CD14-positive monocyte (primary cell): Measurements from ENCODE around the gene FBXO31. TPM values are rescaled to one million over a fixed set of nuclear protein-coding genes. Genes with fewer than 3 reads are reported as not detected.

Source experiments
- DNase-seq, 3 donors: peaks; one replicate each; pipeline ENCODE4 v3.0.0-alpha.2; 2011 to 2022
- H2AFZ ChIP-seq: 2 replicates; pipeline ENCODE4 v1.6.0; 2012; ENCODE audit warnings: mild to moderate bottlenecking, low read depth, low read length, inconsistent platforms; ENCODE audit not compliant: insufficient read depth, poor library complexity, severe bottlenecking
- H3K27ac ChIP-seq, 2 donors: 1 replicate in 1 of 2; 2 replicates in 1 of 2; pipeline ENCODE4 v1.5.1; 2012 to 2013; ENCODE audit warnings: low read length in 2 of 2, control low read depth in 1 of 2, inconsistent platforms in 1 of 2, low read depth in 1 of 2, mild to moderate bottlenecking in 1 of 2
- H3K27me3 ChIP-seq, 2 donors: one replicate each; pipeline versions ENCODE4 v1.6.0 to v1.6.1; 2011 to 2013; ENCODE audit warnings: low read length in 2 of 2; ENCODE audit not compliant: control insufficient read depth in 2 of 2, insufficient read depth in 2 of 2
- H3K36me3 ChIP-seq, 2 donors: replicated peaks in 1 of 2; 1 replicate in 1 of 2; 2 replicates in 1 of 2; pipeline versions ENCODE4 v1.5.1 to v1.6.1; 2012 to 2013; ENCODE audit warnings: low read length in 2 of 2, control low read depth in 1 of 2, inconsistent platforms in 1 of 2, mild to moderate bottlenecking in 1 of 2; ENCODE audit not compliant: insufficient read depth in 2 of 2, control insufficient read depth in 1 of 2
- H3K4me1 ChIP-seq, 2 donors: 1 replicate in 1 of 2; 2 replicates in 1 of 2; pipeline versions ENCODE4 v1.5.1 to v1.6.1; 2012 to 2013; ENCODE audit warnings: low read length in 2 of 2, control low read depth in 1 of 2, inconsistent platforms in 1 of 2, mild to moderate bottlenecking in 1 of 2, moderate library complexity in 1 of 2; ENCODE audit not compliant: insufficient read depth in 2 of 2, control insufficient read depth in 1 of 2
- H3K4me2 ChIP-seq: replicated peaks from 2 replicates; pipeline ENCODE3; 2012; ENCODE audit warnings: low read length, moderate library complexity, mild to moderate bottlenecking; ENCODE audit not compliant: poor library complexity, severe bottlenecking; ENCODE audit errors: extremely low read depth
- H3K4me3 ChIP-seq, 3 experiments: fragments of 200-600 bp in 1 of 3; sonication (generic) in 1 of 3; replicated peaks in 1 of 3; 1 replicate in 2 of 3; 2 replicates in 1 of 3; pipeline ENCODE4 v1.5.1; 2011 to 2013; ENCODE audit warnings: low read length in 3 of 3, mild to moderate bottlenecking in 3 of 3, control low read depth in 2 of 3, low read depth in 2 of 3, inconsistent platforms in 1 of 3, moderate library complexity in 1 of 3
- H3K79me2 ChIP-seq: 2 replicates; pipeline ENCODE4 v1.6.0; 2012; ENCODE audit warnings: mild to moderate bottlenecking, control low read depth, inconsistent platforms, low read length, moderate library complexity; ENCODE audit not compliant: insufficient read depth
- H3K9ac ChIP-seq: 2 replicates; pipeline ENCODE4 v1.6.0; 2017; ENCODE audit warnings: low read length, mild to moderate bottlenecking; ENCODE audit not compliant: insufficient read depth, poor library complexity, severe bottlenecking
- H3K9me3 ChIP-seq, 2 donors: replicated peaks in 1 of 2; 1 replicate in 1 of 2; 2 replicates in 1 of 2; pipeline versions ENCODE4 v1.5.1 to v1.6.1; 2012 to 2013; ENCODE audit warnings: low read length in 2 of 2, control low read depth in 1 of 2; ENCODE audit not compliant: control insufficient read depth in 1 of 2, insufficient read depth in 1 of 2
- H4K20me1 ChIP-seq: 2 replicates; pipeline ENCODE4 v1.6.0; 2012; ENCODE audit warnings: mild to moderate bottlenecking, low read length, control low read depth, moderate library complexity; ENCODE audit not compliant: insufficient read depth
- H3K27ac Mint-ChIP-seq, 7 donors: one replicate each; pipeline ENCODE4 v1.8.0; 2020; ENCODE audit warnings: mild to moderate bottlenecking in 7 of 7, mixed read lengths in 7 of 7, moderate library complexity in 6 of 7, inconsistent platforms in 2 of 7
- H3K27me3 Mint-ChIP-seq, 3 donors: one replicate each; pipeline ENCODE4 v1.8.0; 2021 to 2022; ENCODE audit warnings: low read depth in 3 of 3, mild to moderate bottlenecking in 3 of 3, mixed read lengths in 3 of 3, moderate library complexity in 3 of 3, inconsistent platforms in 1 of 3
- H3K36me3 Mint-ChIP-seq, 2 donors: one replicate each; pipeline ENCODE4 v1.8.0; 2020; ENCODE audit warnings: mixed read lengths in 2 of 2, inconsistent platforms in 1 of 2, mild to moderate bottlenecking in 1 of 2
- H3K4me1 Mint-ChIP-seq: one replicate; pipeline ENCODE4 v1.8.0; 2020; ENCODE audit warnings: mild to moderate bottlenecking, mixed read lengths
- H3K4me3 Mint-ChIP-seq, 2 donors: one replicate each; pipeline ENCODE4 v1.8.0; 2020; ENCODE audit warnings: mild to moderate bottlenecking in 2 of 2, mixed read lengths in 2 of 2, moderate library complexity in 1 of 2
- H3K9me3 Mint-ChIP-seq, 7 donors: one replicate each; pipeline ENCODE4 v1.8.0; 2020 to 2022; ENCODE audit warnings: mixed read lengths in 7 of 7, mild to moderate bottlenecking in 6 of 7, moderate library complexity in 6 of 7, inconsistent platforms in 2 of 7
- WGBS: methylation state at CpG from one replicate; pipeline ENCODE4 v1.1.5; 2013; ENCODE audit warnings: missing lambda C conversion rate; ENCODE audit not compliant: insufficient coverage; 5-methylcytosine and 5-hydroxymethylcytosine counted together
- intact Hi-C, 2 donors: fragments of 100-400 bp; cut with micrococcal nuclease; formaldehyde crosslinking; loops; one replicate each; pipeline versions ENCODE4 v1.15.0 to v1.15.1; 2023
- polyA plus RNA-seq, 3 donors: library from polyadenylated mRNA; depleted of rRNA in 1 of 3; unstranded in 2 of 3; stranded (reverse) in 1 of 3; fragments of 300-500 nt in 2 of 3; fragments of >200 nt in 1 of 3; fragmentation: Illumina TruSeq in 2 of 3; gene quantifications; 1 replicate in 2 of 3; 2 replicates in 1 of 3; pipeline ENCODE4 v1.2.3, GENCODE V29; 2012 to 2021
- TF ChIP-seq, protein P1 (sequence below): fragments of 200-600 bp; IDR thresholded peaks from one replicate; pipeline ENCODE4 v1.8.0; 2022; ENCODE audit warnings: antibody characterized with exemption, mild to moderate bottlenecking

FBXO31 gene
- polyA plus RNA-seq, 3 donors = 2.0 to 5.6 (median 3.3) TPM

DNA sequence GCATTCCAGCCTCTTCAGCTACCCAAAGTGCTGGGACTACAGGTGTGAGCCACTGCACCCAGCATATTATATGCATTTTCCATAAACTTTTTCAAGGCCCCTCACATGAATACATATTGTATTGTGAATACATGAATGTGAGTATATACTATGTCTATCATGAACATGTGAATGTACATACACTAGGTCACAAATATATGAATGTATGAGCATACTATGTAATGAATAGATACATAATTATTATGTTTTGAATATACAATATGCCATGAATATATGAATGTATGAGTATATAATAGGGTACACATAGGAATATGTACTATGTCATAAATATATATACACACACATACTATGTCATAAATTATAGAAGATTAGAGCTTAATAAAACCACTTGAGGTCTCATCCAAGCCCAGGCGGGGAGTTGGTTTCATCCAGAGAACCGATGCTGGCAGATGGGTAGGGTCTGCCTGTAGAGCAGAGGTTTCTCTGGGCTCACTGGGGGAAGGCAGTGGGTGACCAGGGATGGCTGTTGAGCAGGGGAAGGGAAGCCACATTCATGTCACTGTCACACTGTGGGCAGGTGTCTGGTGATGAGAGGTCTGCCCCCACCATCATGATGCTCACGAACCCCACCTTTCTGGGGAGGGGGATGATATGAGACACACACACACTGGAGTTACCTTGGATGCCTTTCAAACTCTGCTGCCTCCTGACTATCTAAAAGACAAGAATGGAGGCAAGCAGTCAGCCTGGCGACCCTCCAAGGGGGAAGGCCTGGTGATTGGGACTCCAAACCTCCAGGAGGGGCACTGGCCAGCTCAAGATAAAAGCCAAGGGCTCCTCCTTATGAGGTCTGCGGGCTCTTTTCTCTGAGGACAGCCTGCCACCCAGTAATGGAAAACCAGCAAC is 73.7 kb downstream of the FBXO31 start:
- H3K36me3 ChIP-seq = no peaks in the 10 kb centered on the region
- intact Hi-C loops = no loop called here
- H3K9me3 ChIP-seq = no peaks in the 10 kb centered on the region
- peaks cover 0 to 3% of the 10 kb centered on the region in 2 donors for H3K36me3 Mint-ChIP-seq
- no peak overlapping the region for H3K9ac ChIP-seq
- 84% methylated on average over 3 of the region's 5 CpGs for WGBS
- no peak overlapping the region for H2AFZ ChIP-seq
- H3K4me1 Mint-ChIP-seq = peaks cover 4% of the 10 kb centered on the region
- peaks cover 0 to 6% (median 0%) of the 10 kb centered on the region in 3 donors for H3K27me3 Mint-ChIP-seq
- H4K20me1 ChIP-seq = no peaks in the 10 kb centered on the region
- peaks cover 0 to 12% (median 4%) of the 10 kb centered on the region in 7 donors for H3K9me3 Mint-ChIP-seq
- no peak overlapping the region for H3K4me3 Mint-ChIP-seq
- H3K27ac Mint-ChIP-seq = no peak overlapping the region
- no peak overlapping the region for H3K4me3 ChIP-seq
- TF ChIP-seq, protein P1, sequence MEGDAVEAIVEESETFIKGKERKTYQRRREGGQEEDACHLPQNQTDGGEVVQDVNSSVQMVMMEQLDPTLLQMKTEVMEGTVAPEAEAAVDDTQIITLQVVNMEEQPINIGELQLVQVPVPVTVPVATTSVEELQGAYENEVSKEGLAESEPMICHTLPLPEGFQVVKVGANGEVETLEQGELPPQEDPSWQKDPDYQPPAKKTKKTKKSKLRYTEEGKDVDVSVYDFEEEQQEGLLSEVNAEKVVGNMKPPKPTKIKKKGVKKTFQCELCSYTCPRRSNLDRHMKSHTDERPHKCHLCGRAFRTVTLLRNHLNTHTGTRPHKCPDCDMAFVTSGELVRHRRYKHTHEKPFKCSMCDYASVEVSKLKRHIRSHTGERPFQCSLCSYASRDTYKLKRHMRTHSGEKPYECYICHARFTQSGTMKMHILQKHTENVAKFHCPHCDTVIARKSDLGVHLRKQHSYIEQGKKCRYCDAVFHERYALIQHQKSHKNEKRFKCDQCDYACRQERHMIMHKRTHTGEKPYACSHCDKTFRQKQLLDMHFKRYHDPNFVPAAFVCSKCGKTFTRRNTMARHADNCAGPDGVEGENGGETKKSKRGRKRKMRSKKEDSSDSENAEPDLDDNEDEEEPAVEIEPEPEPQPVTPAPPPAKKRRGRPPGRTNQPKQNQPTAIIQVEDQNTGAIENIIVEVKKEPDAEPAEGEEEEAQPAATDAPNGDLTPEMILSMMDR = no peak
- peaks cover 3 to 4% of the 10 kb centered on the region in 2 donors for H3K4me1 ChIP-seq
- DNase-seq = no peak
- H3K27ac ChIP-seq = no peak overlapping the region
- H3K4me2 ChIP-seq = no peak overlapping the region
- H3K27me3 ChIP-seq = no peaks in the 10 kb centered on the region
- no peaks in the 10 kb centered on the region for H3K79me2 ChIP-seq

DNA sequence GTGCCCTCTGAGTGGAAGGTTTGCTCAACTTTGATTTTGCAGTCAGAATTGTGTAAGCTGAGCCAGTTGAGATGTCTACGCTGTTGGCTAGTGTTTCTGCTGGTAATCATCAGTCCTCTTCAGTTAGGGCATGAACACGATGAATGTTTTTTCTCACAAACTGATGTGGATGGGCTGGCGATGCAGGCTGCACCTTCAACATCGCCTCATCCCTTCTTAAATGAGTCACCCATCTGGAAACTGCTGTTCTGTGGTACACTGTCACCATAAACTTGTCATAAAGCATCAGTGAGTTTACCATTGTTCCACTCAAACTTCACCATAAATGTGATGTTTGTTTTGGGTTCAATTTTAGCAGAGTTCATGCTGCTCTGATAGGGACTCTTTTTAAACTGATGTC is 74.8 kb downstream of the FBXO31 start:
- no peak for DNase-seq
- Histone ChIP-seq H3K4me2 (no peak overlapping the region), H3K36me3 (no peaks in the 10 kb centered on the region), H3K27ac (no peak overlapping the region), H3K4me1 (peaks cover 6 to 9% of the 10 kb centered on the region in 2 donors), H3K27me3 (no peaks in the 10 kb centered on the region), H2AFZ (no peak overlapping the region), H3K4me3 (no peak overlapping the region), H3K9me3 (no peaks in the 10 kb centered on the region), H3K9ac (no peak overlapping the region), H4K20me1 (no peaks in the 10 kb centered on the region), H3K79me2 (no peaks in the 10 kb centered on the region)
- no peak overlapping the region for H3K4me3 Mint-ChIP-seq
- 94% methylated on average over 3 of the region's 4 CpGs for WGBS
- TF ChIP-seq, protein P1 = no peak
- peaks cover 0 to 12% (median 4%) of the 10 kb centered on the region in 7 donors for H3K9me3 Mint-ChIP-seq
- intact Hi-C loops = no loop called here
- H3K27me3 Mint-ChIP-seq = peaks cover 0 to 4% (median 2%) of the 10 kb centered on the region in 3 donors
- H3K36me3 Mint-ChIP-seq = peaks cover 0 to 3% of the 10 kb centered on the region in 2 donors
- peaks cover 8% of the 10 kb centered on the region for H3K4me1 Mint-ChIP-seq
- no peak overlapping the region for H3K27ac Mint-ChIP-seq
